MM.1S (cell line): Measurements from ENCODE around the gene ELF3.

Experiments used
- DNase-seq: peaks from one replicate; pipeline ENCODE4 v3.0.0-alpha.2; 2015
- H2AFZ ChIP-seq: fragments of 300-600 bp; sonication (generic); 2 replicates; pipeline ENCODE4 v1.6.0; 2016; ENCODE audit warnings: antibody characterized with exemption, low read length
- H3F3A ChIP-seq: fragments of 300-600 bp; sonication (generic); 2 replicates; pipeline ENCODE4 v1.6.1; 2016; ENCODE audit warnings: mild to moderate bottlenecking, antibody characterized with exemption, low read length, moderate library complexity, mixed read lengths; ENCODE audit not compliant: insufficient read depth
- H3K27ac ChIP-seq: fragments of 300-600 bp; sonication (generic); 2 replicates; pipeline ENCODE4 v1.5.1; 2016; ENCODE audit warnings: mild to moderate bottlenecking, low read length
- H3K27me3 ChIP-seq: fragments of 300-600 bp; sonication (generic); replicated peaks from 2 replicates; pipeline ENCODE4 v1.6.0; 2016; ENCODE audit warnings: low read length; ENCODE audit not compliant: insufficient read depth
- H3K36me3 ChIP-seq: fragments of 300-600 bp; sonication (generic); replicated peaks from 2 replicates; pipeline ENCODE4 v1.6.1; 2016; ENCODE audit warnings: mild to moderate bottlenecking, low read length, mixed read lengths; ENCODE audit not compliant: insufficient read depth
- H3K4me1 ChIP-seq: fragments of 300-600 bp; sonication (generic); 2 replicates; pipeline ENCODE4 v1.6.1; 2016; ENCODE audit warnings: low read length, mixed read lengths
- H3K4me2 ChIP-seq: fragments of 300-600 bp; sonication (generic); 2 replicates; pipeline ENCODE4 v1.6.0; 2016; ENCODE audit warnings: low read depth, low read length
- H3K4me3 ChIP-seq: fragments of 300-600 bp; sonication (generic); 2 replicates; pipeline ENCODE4 v1.5.1; 2016; ENCODE audit warnings: low read length, mixed read lengths
- H3K79me2 ChIP-seq: fragments of 300-600 bp; sonication (generic); 2 replicates; pipeline ENCODE4 v1.6.1; 2016; ENCODE audit warnings: mixed run types, low read length, mixed read lengths
- H3K9ac ChIP-seq: fragments of 300-600 bp; sonication (generic); 2 replicates; pipeline ENCODE4 v1.6.1; 2016; ENCODE audit warnings: low read length, mixed read lengths
- H3K9me2 ChIP-seq: fragments of 300-600 bp; sonication (generic); replicated peaks from 2 replicates; pipeline ENCODE4 v1.6.1; 2016; ENCODE audit warnings: mild to moderate bottlenecking, low read length, mixed read lengths; ENCODE audit not compliant: insufficient read depth
- H3K9me3 ChIP-seq: fragments of 300-600 bp; sonication (generic); replicated peaks from 2 replicates; pipeline ENCODE4 v1.6.1; 2016; ENCODE audit warnings: mild to moderate bottlenecking, low read length, mixed read lengths; ENCODE audit not compliant: insufficient read depth
- H4K20me1 ChIP-seq: fragments of 300-600 bp; sonication (generic); 2 replicates; pipeline ENCODE4 v1.6.1; 2016; ENCODE audit warnings: mild to moderate bottlenecking, low read length, moderate library complexity, mixed read lengths; ENCODE audit not compliant: insufficient read depth
- CTCF ChIP-seq: fragments of 300-600 bp; sonication (generic); IDR thresholded peaks from 2 replicates; pipeline ENCODE4 v1.5.1; 2016; ENCODE audit warnings: antibody characterized with exemption, low read length, mixed read lengths
- EZH2 ChIP-seq: fragments of 300-600 bp; sonication (generic); optimal IDR thresholded peaks from 2 replicates; pipeline ENCODE3; 2017; ENCODE audit warnings: low read depth, mild to moderate bottlenecking, antibody characterized with exemption, low read length, mixed read lengths
- EZH2phosphoT487 ChIP-seq: fragments of 300-600 bp; sonication (generic); IDR thresholded peaks from 2 replicates; pipeline ENCODE4 v1.6.1; 2018; ENCODE audit warnings: antibody characterized with exemption, low read length

Gene ELF3

GRCh38 chr1:201982623-201983379 is 27.6 kb upstream of the ELF3 start, which contains the start of gene RNPEP:
Gene RNPEP (plus strand): TSS chr1:201982648. CDS start chr1:201982667, 19 bp downstream.
- Histone ChIP-seq H4K20me1 (no peaks in the 10 kb centered on the region), H3K9me2 (no peaks in the 10 kb centered on the region), H3K27ac (peak within 1 kb of the TSS; percentile 22; the same call in 1 of the 2 replicates), H3K79me2 (peaks cover 39% of the 10 kb centered on the region), H3K36me3 (no peaks in the 10 kb centered on the region), H3K9ac (peak within 1 kb of the TSS; percentile 53), H3K27me3 (no peaks in the 10 kb centered on the region), H2AFZ (peak within 1 kb of the TSS; percentile 79), H3F3A (peaks cover 3% of the 10 kb centered on the region; the same call in 1 of the 2 replicates), H3K4me2 (peak within 1 kb of the TSS; percentile 84), H3K4me3 (peak within 1 kb of the TSS; percentile 76), H3K9me3 (no peaks in the 10 kb centered on the region), H3K4me1 (peaks cover 9% of the 10 kb centered on the region)
- peak; percentile 13; the same call in 1 of the 2 replicates for TF ChIP-seq CTCF
- TF ChIP-seq EZH2phosphoT487 = no peak
- TF ChIP-seq EZH2 = no peak
- DNase-seq = peak; percentile 79

GRCh38 chr1:201983380-201983805 is 27.0 kb upstream of the ELF3 start:
- H3K9ac ChIP-seq = peak overlapping the region; percentile 53
- H3K9me3 ChIP-seq = no peaks in the 10 kb centered on the region
- H3K4me1 ChIP-seq = peaks cover 9% of the 10 kb centered on the region
- H2AFZ ChIP-seq = peak overlapping the region; percentile 79
- DNase-seq = peak; percentile 66
- peak overlapping the region; percentile 76 for H3K4me3 ChIP-seq
- H3K9me2 ChIP-seq = no peaks in the 10 kb centered on the region
- H4K20me1 ChIP-seq = no peaks in the 10 kb centered on the region
- H3K79me2 ChIP-seq = peaks cover 39% of the 10 kb centered on the region
- peaks cover 3% of the 10 kb centered on the region; the same call in 1 of the 2 replicates for H3F3A ChIP-seq
- H3K4me2 ChIP-seq = peak overlapping the region; percentile 52
- TF ChIP-seq EZH2 = no peak
- TF ChIP-seq EZH2phosphoT487 = no peak
- no peak for TF ChIP-seq CTCF
- no peaks in the 10 kb centered on the region for H3K36me3 ChIP-seq
- H3K27me3 ChIP-seq = no peaks in the 10 kb centered on the region
- peak overlapping the region; percentile 22; the same call in 1 of the 2 replicates for H3K27ac ChIP-seq

GRCh38 chr1:201984446-201984845 is 25.9 kb upstream of the ELF3 start:
- no peak for TF ChIP-seq EZH2
- no peak for TF ChIP-seq EZH2phosphoT487
- TF ChIP-seq CTCF = no peak
- no peak overlapping the region for H3K4me3 ChIP-seq
- no peak overlapping the region for H3K9ac ChIP-seq

More at GRCh38 chr1:201984446-201984845, 25.9 kb upstream of the ELF3 start:
- Histone ChIP-seq H3K36me3 (no peaks in the 10 kb centered on the region), H3K79me2 (peaks cover 39% of the 10 kb centered on the region), H3K4me2 (peak overlapping the region; percentile 52; the same call in 1 of the 2 replicates), H3K9me3 (no peaks in the 10 kb centered on the region), H3K4me1 (peaks cover 9% of the 10 kb centered on the region), H2AFZ (no peak overlapping the region), H3K27me3 (no peaks in the 10 kb centered on the region), H4K20me1 (no peaks in the 10 kb centered on the region), H3F3A (peaks cover 3% of the 10 kb centered on the region; the same call in 1 of the 2 replicates), H3K9me2 (no peaks in the 10 kb centered on the region), H3K27ac (no peak overlapping the region)
- DNase-seq = no peak
